ENCODE data around the gene PTPN22.

DNA sequence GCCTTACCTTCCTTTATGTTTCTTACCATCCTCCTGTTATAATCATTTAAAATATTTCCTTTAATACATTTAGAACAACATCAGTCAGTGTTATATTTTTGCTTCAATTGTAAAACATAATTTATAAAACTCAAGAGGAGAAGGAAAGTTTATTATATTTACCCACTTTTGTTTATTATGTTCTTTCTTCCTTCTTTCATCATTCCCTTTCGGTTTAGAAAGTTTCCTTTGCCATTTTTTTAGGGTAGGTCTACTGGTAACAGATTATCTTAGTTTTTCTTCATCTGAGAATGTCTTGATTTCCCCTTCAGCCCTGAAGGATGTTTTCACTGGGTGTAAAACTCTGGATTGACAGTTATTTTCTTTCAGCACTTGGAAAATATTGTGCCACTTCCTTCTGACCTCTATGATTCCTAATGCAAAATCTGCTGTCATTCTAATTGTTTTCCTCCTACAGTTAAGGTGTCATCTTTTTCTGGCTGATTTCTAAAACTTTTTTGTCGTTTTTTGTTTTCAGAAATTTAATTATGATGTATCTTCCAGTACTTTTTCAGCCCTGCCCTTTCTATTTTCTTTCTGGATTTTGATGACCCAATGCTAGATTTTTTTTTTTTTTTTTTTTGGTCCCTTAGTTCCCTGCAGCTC lies 25.0 kb downstream of the PTPN22 start:
- TF ChIP-seq, protein P1, sequence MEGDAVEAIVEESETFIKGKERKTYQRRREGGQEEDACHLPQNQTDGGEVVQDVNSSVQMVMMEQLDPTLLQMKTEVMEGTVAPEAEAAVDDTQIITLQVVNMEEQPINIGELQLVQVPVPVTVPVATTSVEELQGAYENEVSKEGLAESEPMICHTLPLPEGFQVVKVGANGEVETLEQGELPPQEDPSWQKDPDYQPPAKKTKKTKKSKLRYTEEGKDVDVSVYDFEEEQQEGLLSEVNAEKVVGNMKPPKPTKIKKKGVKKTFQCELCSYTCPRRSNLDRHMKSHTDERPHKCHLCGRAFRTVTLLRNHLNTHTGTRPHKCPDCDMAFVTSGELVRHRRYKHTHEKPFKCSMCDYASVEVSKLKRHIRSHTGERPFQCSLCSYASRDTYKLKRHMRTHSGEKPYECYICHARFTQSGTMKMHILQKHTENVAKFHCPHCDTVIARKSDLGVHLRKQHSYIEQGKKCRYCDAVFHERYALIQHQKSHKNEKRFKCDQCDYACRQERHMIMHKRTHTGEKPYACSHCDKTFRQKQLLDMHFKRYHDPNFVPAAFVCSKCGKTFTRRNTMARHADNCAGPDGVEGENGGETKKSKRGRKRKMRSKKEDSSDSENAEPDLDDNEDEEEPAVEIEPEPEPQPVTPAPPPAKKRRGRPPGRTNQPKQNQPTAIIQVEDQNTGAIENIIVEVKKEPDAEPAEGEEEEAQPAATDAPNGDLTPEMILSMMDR (optimal IDR thresholded peaks at IDR 0.05 in 1 of 3, IDR thresholded peaks at IDR 0.05 in 1 of 3, conservative IDR thresholded peaks at IDR 0.05 in 1 of 3; ENCODE audit: extremely low read depth in 1 of 3, insufficient read depth in 2 of 3, low read length in 3 of 3): no peak
- TF ChIP-seq EZH2 (IDR thresholded peaks at IDR 0.05; ENCODE audit: low read length): no peak
